Measurements from ENCODE around the gene CCR5. TPM values are rescaled to one million over a fixed set of nuclear protein-coding genes. Genes with fewer than 3 reads are reported as not detected.
A peak's percentile ranks its signal among the peaks of the same experiment; 100 is the strongest.

CCR5 gene
- total RNA-seq, 2 donors from 2014 or later = 0.78 TPM; not detected in 1

GRCh38 chr3:46365041-46365440, 5.7 kb upstream of the CCR5 start:
- no peak for ATAC-seq
- Histone ChIP-seq H3K4me3 (no peak overlapping the region), H3K36me3 (replicated peaks in 1 of 2; ENCODE audit: insufficient read depth in 1 of 2, low read depth in 2 of 2) (no peaks in the 10 kb centered on the region), H3K27me3 (no peaks in the 10 kb centered on the region), H3K27ac (no peak overlapping the region), H3K9me3 (no peaks in the 10 kb centered on the region), H3K4me1 (no peaks in the 10 kb centered on the region)
- WGBS, 2 donors = 71 to 75% methylated on average over 4 of the region's 4 CpGs
- no peak for DNase-seq
- intact Hi-C loops (cut with DNase I) = no loop called here
- no peak for TF ChIP-seq POLR2A (IDR thresholded peaks at IDR 0.05)
- TF ChIP-seq CTCF (IDR thresholded peaks at IDR 0.05) = no peak

- DNase-seq (no peak), ATAC-seq (no peak)
- intact Hi-C loops (cut with DNase I) = no loop called here
- H3K4me1 ChIP-seq = no peaks in the 10 kb centered on the region
- WGBS, 2 donors = 79 to 80% methylated on average over 5 of the region's 5 CpGs
- TF ChIP-seq POLR2A (IDR thresholded peaks at IDR 0.05) = no peak
- TF ChIP-seq CTCF (IDR thresholded peaks at IDR 0.05) = no peak
- H3K4me3 ChIP-seq = no peak overlapping the region
- no peaks in the 10 kb centered on the region for H3K9me3 ChIP-seq
- no peak overlapping the region for H3K27ac ChIP-seq
- H3K27me3 ChIP-seq = no peaks in the 10 kb centered on the region
- no peaks in the 10 kb centered on the region for H3K36me3 ChIP-seq (replicated peaks in 1 of 2; ENCODE audit: insufficient read depth in 1 of 2, low read depth in 2 of 2)
Observed at GRCh38 chr3:46365737-46366524, 4.8 kb upstream of the CCR5 start.

- ATAC-seq (no peak), DNase-seq (no peak)
- TF ChIP-seq POLR2A (IDR thresholded peaks at IDR 0.05) (no peak), CTCF (IDR thresholded peaks at IDR 0.05) (no peak)
- 75 to 78% methylated on average over 5 of the region's 5 CpGs for WGBS, 2 donors
- intact Hi-C loops (cut with DNase I) = no loop called here
- no peak overlapping the region for H3K27ac ChIP-seq
- H3K27me3 ChIP-seq = no peaks in the 10 kb centered on the region
- H3K36me3 ChIP-seq (replicated peaks in 1 of 2; ENCODE audit: insufficient read depth in 1 of 2, low read depth in 2 of 2) = no peaks in the 10 kb centered on the region
- no peak overlapping the region for H3K4me3 ChIP-seq
- H3K4me1 ChIP-seq = no peaks in the 10 kb centered on the region
- no peaks in the 10 kb centered on the region for H3K9me3 ChIP-seq
Observed at GRCh38 chr3:46367811-46368210, 2.9 kb upstream of the CCR5 start.

GRCh38 chr3:46368569-46368968, 2.2 kb upstream of the CCR5 start:
- DNase-seq (peak; percentile 14 to 74 (median 26)), ATAC-seq (no peak)
- Histone ChIP-seq H3K4me3 (no peak overlapping the region), H3K4me1 (no peaks in the 10 kb centered on the region), H3K27ac (no peak overlapping the region), H3K9me3 (no peaks in the 10 kb centered on the region), H3K36me3 (replicated peaks in 1 of 2; ENCODE audit: insufficient read depth in 1 of 2, low read depth in 2 of 2) (no peaks in the 10 kb centered on the region), H3K27me3 (no peaks in the 10 kb centered on the region)
- intact Hi-C loops (cut with DNase I) = no loop called here
- 59 to 81% methylated on average over 7 of the region's 7 CpGs for WGBS, 2 donors
- TF ChIP-seq POLR2A (IDR thresholded peaks at IDR 0.05) (peak in 1 of 3 donors; percentile 9), CTCF (IDR thresholded peaks at IDR 0.05) (peak in 1 of 7 experiments; percentile 34)

GRCh38 chr3:46369151-46369550, 1.6 kb upstream of the CCR5 start:
- 63 to 75% methylated on average over 4 of the region's 4 CpGs for WGBS, 2 donors
- Histone ChIP-seq H3K36me3 (replicated peaks in 1 of 2; ENCODE audit: insufficient read depth in 1 of 2, low read depth in 2 of 2) (no peaks in the 10 kb centered on the region), H3K27me3 (no peaks in the 10 kb centered on the region), H3K9me3 (no peaks in the 10 kb centered on the region), H3K27ac (no peak overlapping the region), H3K4me3 (no peak overlapping the region), H3K4me1 (no peaks in the 10 kb centered on the region)
- DNase-seq = no peak
- intact Hi-C loops (cut with DNase I) = no loop called here
- no peak for TF ChIP-seq POLR2A (IDR thresholded peaks at IDR 0.05)
- no peak for TF ChIP-seq CTCF (IDR thresholded peaks at IDR 0.05)
- ATAC-seq = no peak
